Right lobe of liver (tissue), 6 donors: ENCODE measurements around the gene YWHAH. TPM values are rescaled to one million over a fixed set of nuclear protein-coding genes. Genes with fewer than 3 reads are reported as not detected.
A peak's percentile ranks its signal among the peaks of the same experiment; 100 is the strongest.

Source experiments
- ATAC-seq, 4 donors: fragments of 200-7000 bp; cut with Tn5 transposase; one replicate each; pipeline ENCODE4 v1.9.1; 2020; ENCODE audit warnings: mild to moderate bottlenecking in 4 of 4, moderate library complexity in 4 of 4
- DNase-seq, 3 donors: peaks; one replicate each; pipeline ENCODE4 v3.0.0-alpha.2; 2020
- H3K27ac ChIP-seq, 3 donors: fragments of 200-600 bp; one replicate each; pipeline ENCODE4 v1.8.0; 2022
- H3K27me3 ChIP-seq, 2 donors: fragments of 200-600 bp; one replicate each; pipeline ENCODE4 v1.8.0; 2022
- H3K36me3 ChIP-seq, 4 donors: fragments of 200-600 bp; sonication (generic) in 1 of 4; one replicate each; pipeline versions ENCODE4 v1.5.1 to v1.8.0; 2017 to 2022; ENCODE audit warnings: control low read depth in 1 of 4
- H3K4me1 ChIP-seq, 4 donors: fragments of 200-600 bp; sonication (generic) in 1 of 4; one replicate each; pipeline versions ENCODE4 v1.5.1 to v1.8.0; 2017 to 2022; ENCODE audit warnings: control low read depth in 1 of 4
- H3K4me3 ChIP-seq, 3 donors: fragments of 200-600 bp; one replicate each; pipeline ENCODE4 v1.8.0; 2022
- H3K9me3 ChIP-seq, 4 donors: fragments of 200-600 bp; sonication (generic) in 1 of 4; one replicate each; pipeline versions ENCODE4 v1.5.1 to v1.8.0; 2017 to 2022; ENCODE audit warnings: control low read depth in 1 of 4
- CTCF ChIP-seq, 4 donors: fragments of 200-600 bp in 3 of 4; fragments of 450-650 bp in 1 of 4; IDR thresholded peaks; one replicate each; pipeline versions ENCODE4 v1.5.1 to v1.8.0; 2016 to 2022; ENCODE audit warnings: antibody characterized with exemption in 4 of 4, mild to moderate bottlenecking in 2 of 4
- POLR2A ChIP-seq: fragments of 450-650 bp; IDR thresholded peaks from one replicate; pipeline ENCODE4 v1.6.1; 2017; ENCODE audit warnings: antibody characterized with exemption, mild to moderate bottlenecking
- WGBS: methylation state at CpG from one replicate; pipeline ENCODE4 v1.1.6; 2018; ENCODE audit warnings: low coverage, low lambda C conversion rate; ENCODE audit not compliant: insufficient coverage; ENCODE audit errors: missing lambda C conversion rate; 5-methylcytosine and 5-hydroxymethylcytosine counted together
- intact Hi-C, 2 donors: fragments of 100-400 bp; cut with DNase I; formaldehyde crosslinking; loops; one replicate each; pipeline versions ENCODE4 v1.11.2 to v1.14.1; 2022
- total RNA-seq, 6 experiments: library from RNA; depleted of rRNA in 2 of 6; stranded (reverse); fragments of >200 nt in 2 of 6; fragmentation: NEBNext Ultra II Directional in 3 of 6; extraction: Animal tissue kit (Norgen Biotek cat#: 25700) in 3 of 6; gene quantifications; one replicate each; pipeline versions ENCODE4 v1.1.0 to v1.2.4, GENCODE V29; 2016 to 2023
- donor health status: DM: no; HTN: yes; CAD: no.
- donor health status: DM: no; HTN: no; CAD: no.
- donor health status: DM: no; HTN: no; CAD: no.
- donor health status: DM: no; HTN: yes; CAD: no.
- donor health status: DM: no; HTN: yes; CAD: no.

Gene YWHAH
- total RNA-seq, 6 experiments from 2014 or later = 35.8 to 97.5 (median 59.1) TPM

DNA sequence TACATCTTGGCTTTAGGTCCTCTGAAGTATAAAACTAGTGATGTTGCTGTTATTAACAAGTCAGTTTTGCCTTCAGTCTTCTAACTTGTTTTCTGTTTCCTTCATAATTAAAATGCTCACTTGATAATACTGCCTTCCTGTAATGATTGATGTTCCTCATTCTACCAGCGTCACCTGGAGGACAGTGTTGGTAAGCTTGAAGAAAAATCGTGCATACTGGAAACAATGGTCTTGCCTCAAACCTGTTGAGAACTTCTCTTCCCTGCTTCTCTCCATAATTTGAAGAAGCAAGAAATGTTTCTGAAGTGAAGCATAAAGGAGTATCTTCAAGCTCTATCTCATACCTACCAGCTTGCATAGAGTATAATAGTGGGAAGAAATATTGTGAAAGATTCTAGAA is 3.0 kb downstream of the YWHAH start:
- peaks cover 0 to 6% (median 1%) of the 10 kb centered on the region in 4 donors for H3K36me3 ChIP-seq
- H3K27me3 ChIP-seq = no peaks in the 10 kb centered on the region
- TF ChIP-seq CTCF (IDR thresholded peaks at IDR 0.05) (peak; percentile 44 to 57 (median 52)), POLR2A (no peak)
- H3K27ac ChIP-seq = no peak overlapping the region
- H3K4me3 ChIP-seq = no peak overlapping the region
- H3K9me3 ChIP-seq = no peaks in the 10 kb centered on the region
- intact Hi-C loops = no loop called here
- ATAC-seq = no peak
- DNase-seq = no peak
- peaks cover 0 to 7% (median 1%) of the 10 kb centered on the region in 4 donors for H3K4me1 ChIP-seq
- 17% methylated on average over 2 of the region's 2 CpGs for WGBS

- no peaks in the 10 kb centered on the region for H3K27me3 ChIP-seq
- intact Hi-C loops = no loop called here
- no peak for ATAC-seq
- no peaks in the 10 kb centered on the region for H3K9me3 ChIP-seq
- no peak overlapping the region for H3K27ac ChIP-seq
- peaks cover 0 to 9% (median 5%) of the 10 kb centered on the region in 4 donors for H3K4me1 ChIP-seq
- 60% methylated on average over 7 of the region's 8 CpGs for WGBS
- H3K36me3 ChIP-seq = peaks cover 0 to 6% (median 1%) of the 10 kb centered on the region in 4 donors
- TF ChIP-seq POLR2A (no peak), CTCF (IDR thresholded peaks at IDR 0.05) (no peak)
- H3K4me3 ChIP-seq = no peak overlapping the region
- no peak for DNase-seq
Observed at GRCh38 chr22:31948002-31948401, 3.7 kb downstream of the YWHAH start.

DNA sequence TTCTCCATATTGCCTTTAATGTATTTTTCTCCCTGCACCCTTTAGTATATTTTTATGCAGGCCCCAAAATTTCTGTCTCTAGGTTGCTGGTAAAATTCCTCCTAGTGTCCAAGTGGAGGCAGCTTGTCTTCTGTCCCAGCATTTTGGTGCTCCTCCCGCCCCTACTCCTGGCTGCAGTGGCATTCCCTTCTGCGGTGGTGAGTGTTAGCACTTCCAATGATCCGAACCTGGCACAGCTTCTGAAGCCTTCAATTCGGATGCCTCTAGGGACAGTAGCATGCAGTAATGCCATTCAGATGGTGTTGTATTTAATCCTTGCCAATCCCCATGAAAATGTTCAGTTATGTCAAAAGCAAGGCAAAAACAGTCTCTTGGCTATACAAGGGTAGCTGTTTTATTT is 5.9 kb downstream of the YWHAH start:
- intact Hi-C loops = no loop called here
- peaks cover 0 to 20% (median 5%) of the 10 kb centered on the region in 4 donors for H3K4me1 ChIP-seq
- no peak overlapping the region for H3K27ac ChIP-seq
- H3K4me3 ChIP-seq = no peak overlapping the region
- no peaks in the 10 kb centered on the region for H3K9me3 ChIP-seq
- 65% methylated on average over 4 of the region's 4 CpGs for WGBS
- TF ChIP-seq CTCF (IDR thresholded peaks at IDR 0.05) (no peak), POLR2A (no peak)
- no peak for DNase-seq
- no peaks in the 10 kb centered on the region for H3K27me3 ChIP-seq
- H3K36me3 ChIP-seq = peaks cover 0 to 6% (median 1%) of the 10 kb centered on the region in 4 donors
- ATAC-seq = no peak

DNA sequence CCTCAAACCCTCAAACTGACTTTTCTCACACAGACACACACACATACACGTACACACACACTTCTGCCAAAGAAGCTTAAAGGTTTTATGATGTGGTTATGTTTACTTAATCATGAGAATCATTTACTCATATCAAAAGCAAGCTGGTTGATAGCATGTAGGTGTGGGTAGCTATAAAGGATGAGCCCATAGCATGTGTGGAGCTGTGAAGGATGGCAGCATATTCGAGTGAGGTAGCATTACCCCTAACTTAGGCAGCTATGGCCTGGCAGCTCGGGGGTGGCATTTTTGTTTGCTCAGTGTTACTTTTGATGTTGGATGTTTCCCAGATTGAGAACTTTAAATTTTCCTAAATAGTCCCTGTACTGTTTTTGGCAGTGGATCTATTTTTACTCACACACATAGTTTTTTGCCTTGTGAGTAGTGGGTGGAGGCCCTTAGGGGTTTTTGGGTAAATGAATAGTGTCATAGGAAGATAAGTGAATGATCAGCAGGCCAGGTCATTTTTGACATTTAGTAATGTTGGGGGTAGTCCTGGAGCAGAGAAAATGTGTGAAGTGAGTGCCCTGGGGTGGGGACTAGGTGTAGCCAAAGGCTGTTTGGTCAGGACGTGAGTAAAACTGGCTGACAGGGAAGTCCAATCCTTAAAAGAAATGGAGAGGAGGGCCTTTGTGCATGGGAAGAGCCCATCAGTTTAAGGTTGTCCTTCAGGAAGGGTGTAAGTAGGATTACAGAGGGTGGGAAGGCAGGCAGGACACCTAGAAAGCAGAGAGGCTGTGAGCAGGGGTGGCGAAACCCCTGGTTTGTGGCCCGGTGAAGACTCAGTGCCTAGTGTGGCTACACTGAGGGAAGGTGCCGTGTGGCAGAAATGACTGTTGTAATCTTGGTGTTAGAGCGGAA is 7.1 kb downstream of the YWHAH start:
- ATAC-seq (peak in 2 of 4 donors; percentile 4 to 18), DNase-seq (no peak)
- H3K4me1 ChIP-seq = peaks cover 0 to 20% (median 4%) of the 10 kb centered on the region in 4 donors
- no peaks in the 10 kb centered on the region for H3K27me3 ChIP-seq
- TF ChIP-seq CTCF (IDR thresholded peaks at IDR 0.05) = no peak
- TF ChIP-seq POLR2A = no peak
- peaks cover 0 to 10% (median 6%) of the 10 kb centered on the region in 4 donors for H3K36me3 ChIP-seq
- intact Hi-C loops = no loop called here
- H3K27ac ChIP-seq = peak overlapping the region in 1 of 3 donors; percentile 40
- no peaks in the 10 kb centered on the region for H3K9me3 ChIP-seq
- no peak overlapping the region for H3K4me3 ChIP-seq
- 75% methylated on average over 8 of the region's 8 CpGs for WGBS
